ENCODE results near the gene CLPTM1. TPM values are rescaled to one million over a fixed set of nuclear protein-coding genes. Genes with fewer than 3 reads are reported as not detected.
A peak's percentile ranks its signal among the peaks of the same experiment; 100 is the strongest.

CLPTM1 gene
- polyA plus RNA-seq, 1 donor (not counting 4 experiments of a cell fraction or from before 2014, with no cell fraction given): 44.6 TPM

DNA sequence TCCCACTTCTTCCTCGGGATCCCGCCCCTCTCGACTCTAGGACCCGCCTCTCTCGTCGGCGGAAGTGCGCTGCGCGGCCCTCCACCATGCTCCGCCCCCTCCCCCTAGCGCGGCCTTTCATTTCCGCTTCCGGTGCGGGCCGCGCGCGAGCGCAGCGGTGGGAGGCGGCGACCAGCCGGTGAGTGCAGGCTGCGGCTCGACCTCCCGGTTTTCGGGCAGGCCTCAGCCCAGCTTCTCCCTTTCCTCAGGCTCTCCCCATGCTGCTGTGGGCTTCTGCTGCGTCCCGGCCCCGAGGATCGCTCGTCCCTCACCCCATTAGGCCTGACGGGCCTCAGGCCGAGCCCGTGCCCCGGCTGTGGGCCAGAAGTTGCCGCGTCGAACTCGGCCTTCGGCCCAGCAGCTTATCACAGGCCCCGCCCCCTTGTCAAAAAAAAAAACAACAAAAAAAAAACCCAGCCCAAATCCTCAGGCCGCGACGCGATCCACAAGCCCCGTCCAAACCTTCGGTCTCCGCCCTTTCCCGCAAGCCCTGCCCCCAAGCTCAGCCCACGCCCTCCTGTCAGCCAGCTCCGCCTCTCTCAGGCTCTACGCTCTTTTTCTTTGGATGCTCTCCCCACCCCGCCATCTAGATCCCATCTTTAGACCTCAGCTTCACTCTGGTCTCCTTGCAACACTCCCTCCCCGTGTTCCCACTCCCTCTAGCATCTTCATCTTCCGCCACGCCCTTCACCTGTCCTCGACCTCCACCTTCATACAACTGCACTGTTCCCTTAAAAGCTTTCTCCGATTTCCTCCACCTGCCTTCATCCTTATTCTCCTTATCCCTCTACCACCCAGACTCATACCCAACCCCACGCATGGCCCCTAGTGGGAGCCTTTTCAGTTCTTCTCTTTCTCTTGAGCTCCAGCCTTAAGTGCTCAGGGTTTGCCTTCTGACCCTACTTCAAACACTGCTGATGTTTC, 84.0 kb downstream of the CLPTM1 start, which contains the start of gene CLASRP:
CLASRP (plus strand) TSS at position 115 of the 963 bp plus-strand sequence. CDS start 1,168 bp downstream, outside the sequence.
- Histone ChIP-seq H3K4me2 (ENCODE audit: control insufficient read depth, extremely low read depth, insufficient read depth, low read depth, low read length) (peak within 1 kb of the TSS; percentile 84), H3K36me3 (ENCODE audit: control insufficient read depth in 2 of 2, extremely low read depth in 1 of 2, insufficient read depth in 2 of 2, low read length in 2 of 2) (peaks cover 21 to 22% of the 10 kb centered on the region in 2 experiments), H3K4me3 (ENCODE audit: control insufficient read depth in 2 of 3, extremely low read depth in 1 of 3, insufficient read depth in 2 of 3, low read depth in 1 of 3, low read length in 3 of 3) (peak within 1 kb of the TSS; percentile 69 to 96 (median 81)), H3K9ac (ENCODE audit: control insufficient read depth, extremely low read depth, insufficient read depth, low read length) (peak within 1 kb of the TSS; percentile 88), H3K27me3 (ENCODE audit: control insufficient read depth, extremely low read depth, insufficient read depth, low read length) (no peaks in the 10 kb centered on the region), H4K20me1 (ENCODE audit: control insufficient read depth, extremely low read depth, insufficient read depth, low read length) (peaks cover 9% of the 10 kb centered on the region), H3K9me3 (ENCODE audit: control insufficient read depth, low read depth, low read length) (no peaks in the 10 kb centered on the region), H3K4me1 (ENCODE audit: control insufficient read depth, extremely low read depth, insufficient read depth, low read length) (peaks cover 7% of the 10 kb centered on the region), H2AFZ (ENCODE audit: control insufficient read depth, low read length) (peak within 1 kb of the TSS; percentile 52), H3K79me2 (ENCODE audit: control insufficient read depth, insufficient read depth, low read length) (peaks cover 41% of the 10 kb centered on the region), H3K9me1 (ENCODE audit: control insufficient read depth, extremely low read depth, insufficient read depth, low read length) (no peaks in the 10 kb centered on the region), H3K27ac (ENCODE audit: control insufficient read depth, insufficient read depth, low read length) (peak within 1 kb of the TSS; percentile 74)
- TF ChIP-seq CTCF (optimal IDR thresholded peaks at IDR 0.05 in 1 of 3, IDR thresholded peaks at IDR 0.05 in 1 of 3, conservative IDR thresholded peaks at IDR 0.05 in 1 of 3; ENCODE audit: extremely low read depth in 1 of 3, insufficient read depth in 2 of 3, low read length in 3 of 3) (no peak), EZH2 (IDR thresholded peaks at IDR 0.05; ENCODE audit: low read length) (no peak)
- FAIRE-seq (no peak), DNase-seq (ENCODE audit: low read depth, low spot score) (no peak)
- dilution Hi-C loops (cut with MboI; ENCODE audit: extremely low pct_ligation_motif_present, low sequenced_read_pairs): no loop called here

GRCh38 chr19:45040059-45040771, 85.0 kb downstream of the CLPTM1 start:
- Histone ChIP-seq H3K36me3 (ENCODE audit: control insufficient read depth in 2 of 2, extremely low read depth in 1 of 2, insufficient read depth in 2 of 2, low read length in 2 of 2) (peaks cover 26 to 28% of the 10 kb centered on the region in 2 experiments), H3K79me2 (ENCODE audit: control insufficient read depth, insufficient read depth, low read length) (peaks cover 50% of the 10 kb centered on the region), H3K4me2 (ENCODE audit: control insufficient read depth, extremely low read depth, insufficient read depth, low read depth, low read length) (peak overlapping the region; percentile 84), H3K4me1 (ENCODE audit: control insufficient read depth, extremely low read depth, insufficient read depth, low read length) (peaks cover 7% of the 10 kb centered on the region), H3K9me3 (ENCODE audit: control insufficient read depth, low read depth, low read length) (no peaks in the 10 kb centered on the region), H3K4me3 (ENCODE audit: control insufficient read depth in 2 of 3, extremely low read depth in 1 of 3, insufficient read depth in 2 of 3, low read depth in 1 of 3, low read length in 3 of 3) (peak overlapping the region in 2 of 3 experiments; percentile 81 to 96), H3K9me1 (ENCODE audit: control insufficient read depth, extremely low read depth, insufficient read depth, low read length) (no peaks in the 10 kb centered on the region), H3K27me3 (ENCODE audit: control insufficient read depth, extremely low read depth, insufficient read depth, low read length) (no peaks in the 10 kb centered on the region), H3K9ac (ENCODE audit: control insufficient read depth, extremely low read depth, insufficient read depth, low read length) (peak overlapping the region; percentile 88), H3K27ac (ENCODE audit: control insufficient read depth, insufficient read depth, low read length) (no peak overlapping the region), H2AFZ (ENCODE audit: control insufficient read depth, low read length) (no peak overlapping the region), H4K20me1 (ENCODE audit: control insufficient read depth, extremely low read depth, insufficient read depth, low read length) (peaks cover 9% of the 10 kb centered on the region)
- no peak for FAIRE-seq
- TF ChIP-seq EZH2 (IDR thresholded peaks at IDR 0.05; ENCODE audit: low read length) (no peak), CTCF (optimal IDR thresholded peaks at IDR 0.05 in 1 of 3, IDR thresholded peaks at IDR 0.05 in 1 of 3, conservative IDR thresholded peaks at IDR 0.05 in 1 of 3; ENCODE audit: extremely low read depth in 1 of 3, insufficient read depth in 2 of 3, low read length in 3 of 3) (no peak)
- DNase-seq (ENCODE audit: low read depth, low spot score): no peak
- dilution Hi-C loops (cut with MboI; ENCODE audit: extremely low pct_ligation_motif_present, low sequenced_read_pairs): no loop called here

Measured in keratinocyte (primary cell).